NCI-H1417 (cell line): ENCODE results near the gene USP6NL.
"Not testable (repeated sequence)": the region's sequence is repeated elsewhere in the genome, so short reads cannot be mapped to it uniquely, and the experiment has no call there.

Experiments used
- DNase-seq, 3 experiments: peaks; one replicate each; lab custom pipeline; 2025; lab: John Stamatoyannopoulos, UW

The USP6NL gene

DNA sequence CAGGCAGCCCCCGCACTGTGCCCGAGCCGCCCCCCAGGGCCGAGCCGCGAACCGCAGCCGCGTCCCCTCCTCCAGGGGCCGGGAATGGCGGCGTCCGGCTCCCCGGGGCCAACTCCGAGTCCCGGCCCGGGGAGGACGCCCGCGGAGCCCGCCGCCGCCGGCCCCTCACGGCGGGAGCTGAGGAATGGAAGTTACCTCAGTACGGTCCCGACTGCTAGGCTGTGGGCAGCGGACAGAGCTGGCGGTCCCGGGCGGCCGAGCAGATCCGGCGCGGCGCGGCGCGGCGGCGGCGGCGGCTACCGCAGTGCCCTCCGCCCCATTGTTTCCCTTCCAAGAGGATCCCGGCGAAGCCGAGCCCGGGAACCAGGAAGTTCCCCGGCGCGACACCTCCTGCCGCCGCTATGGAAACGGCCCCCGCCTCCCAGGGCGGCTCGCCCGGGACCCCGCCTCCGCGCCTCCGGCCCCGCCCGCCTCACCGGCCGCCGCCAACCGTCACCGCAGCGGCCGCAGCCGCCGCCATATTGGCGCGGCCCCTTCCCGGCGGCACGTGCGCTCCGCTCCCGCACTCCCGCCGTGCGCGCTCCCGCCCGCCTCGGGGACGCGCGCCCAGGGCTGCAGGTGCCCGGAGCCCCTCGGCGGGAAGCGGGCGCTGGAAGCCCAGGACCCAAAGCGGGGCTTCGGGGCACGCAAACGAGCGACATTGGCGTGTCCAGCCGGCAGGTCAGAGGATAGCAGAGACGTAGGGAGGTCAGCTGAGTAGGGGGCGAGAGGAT lies at the start of gene USP6NL:
USP6NL (minus strand) TSS at position 403 of the 773 bp plus-strand sequence. CDS start 14,016 bp downstream, outside the sequence.
- peak; percentile 81 to 83 (median 82) for DNase-seq

DNA sequence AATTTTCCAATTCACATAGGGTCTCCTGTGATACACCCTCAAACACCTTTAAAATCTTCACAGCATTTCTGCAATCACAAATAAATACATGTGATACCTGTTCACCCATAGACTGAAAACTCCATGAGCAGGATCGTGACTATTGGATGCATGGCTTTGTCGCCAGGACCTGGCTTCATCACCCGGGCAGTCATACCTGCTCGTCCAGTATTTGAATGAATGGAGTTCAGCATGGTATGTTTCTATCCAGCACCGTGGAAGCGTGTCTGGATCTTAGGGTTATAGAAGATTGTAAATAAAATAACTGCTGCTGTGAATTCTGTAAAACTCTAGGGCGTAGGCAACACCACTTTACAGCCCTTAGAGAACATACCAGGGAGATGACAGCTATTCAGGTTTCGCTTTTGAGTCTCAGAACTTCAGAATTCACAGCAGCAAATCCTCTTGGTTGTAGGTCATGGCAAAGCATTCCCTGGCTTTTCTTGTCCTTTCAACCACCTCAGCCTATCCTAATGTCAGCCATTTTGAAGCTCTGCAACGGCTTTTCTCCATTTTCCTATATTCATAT lies 47.4 kb upstream of the USP6NL start:
- no peak for DNase-seq

DNA sequence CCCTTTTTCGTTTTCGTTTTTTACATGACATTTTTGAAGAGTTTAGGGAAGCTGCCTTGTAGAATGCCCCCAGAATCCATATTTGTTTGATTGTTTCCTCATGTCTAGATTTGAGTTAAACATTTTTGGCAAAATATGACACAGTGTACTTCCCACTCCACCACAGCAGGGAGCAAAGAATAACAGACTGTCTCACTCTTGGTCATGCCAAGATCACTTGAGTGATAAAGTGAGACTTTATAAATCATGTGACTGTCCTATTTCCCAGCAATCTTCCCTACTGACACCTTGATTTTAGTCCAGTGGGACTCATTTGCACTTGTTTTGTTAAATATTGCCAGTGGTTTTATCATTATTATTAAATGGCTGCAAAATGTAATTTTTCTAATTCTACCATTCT lies 44.4 kb upstream of the USP6NL start:
- DNase-seq = no peak

DNA sequence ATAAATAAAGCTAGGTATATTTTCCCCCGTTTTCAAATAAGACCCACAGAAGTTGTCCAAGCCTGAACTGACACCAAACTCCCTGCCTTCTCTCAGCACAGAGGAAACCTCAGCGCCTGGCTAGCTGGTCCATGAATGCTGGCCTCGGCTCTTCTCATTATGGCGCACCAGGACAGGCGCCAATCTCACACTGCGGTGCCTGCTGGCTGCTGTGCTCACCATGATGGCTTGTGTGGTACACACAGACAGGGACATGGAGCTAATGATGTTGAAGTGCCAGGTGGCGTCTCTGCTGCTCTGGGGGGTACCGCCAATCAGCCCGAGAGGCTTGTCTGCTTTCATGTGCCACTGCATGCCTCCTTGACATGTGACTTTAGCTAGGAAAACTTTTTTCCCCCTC lies 43.2 kb upstream of the USP6NL start:
- DNase-seq = no peak

DNA sequence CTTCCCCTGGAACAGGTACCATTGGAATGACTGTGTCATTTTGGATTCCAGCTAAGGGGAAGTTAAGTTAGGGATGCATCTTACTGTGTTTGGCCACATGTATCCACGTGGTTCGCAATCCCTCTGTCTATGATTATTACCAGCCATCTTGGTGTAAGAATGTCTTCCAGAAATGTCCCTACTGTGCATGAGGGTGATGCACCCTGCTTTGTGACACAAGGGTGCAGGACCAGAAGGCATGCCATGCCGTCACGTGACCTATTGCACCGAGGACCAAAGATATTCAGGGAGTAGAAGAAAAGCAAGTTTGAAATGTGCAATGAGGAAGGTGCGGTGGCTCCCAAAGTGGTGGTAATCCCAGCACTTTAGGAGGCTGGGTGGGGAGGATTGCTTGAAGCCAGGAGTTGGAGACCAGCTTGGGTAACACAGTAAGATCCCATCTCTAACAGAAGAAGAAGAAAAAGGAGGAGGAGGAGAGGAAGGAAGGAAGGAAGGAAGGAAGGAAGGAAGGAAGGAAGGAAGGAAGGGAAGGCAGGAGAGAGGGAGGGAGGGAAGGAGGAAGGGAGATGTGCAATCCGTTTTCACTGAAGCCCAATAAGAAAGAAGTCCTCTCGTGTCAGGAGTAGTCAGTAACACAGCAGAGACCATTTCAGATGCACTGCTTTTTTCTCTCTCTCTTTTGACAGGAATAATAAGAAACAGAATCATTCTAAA lies 42.5 kb upstream of the USP6NL start:
- no peak for DNase-seq

DNA sequence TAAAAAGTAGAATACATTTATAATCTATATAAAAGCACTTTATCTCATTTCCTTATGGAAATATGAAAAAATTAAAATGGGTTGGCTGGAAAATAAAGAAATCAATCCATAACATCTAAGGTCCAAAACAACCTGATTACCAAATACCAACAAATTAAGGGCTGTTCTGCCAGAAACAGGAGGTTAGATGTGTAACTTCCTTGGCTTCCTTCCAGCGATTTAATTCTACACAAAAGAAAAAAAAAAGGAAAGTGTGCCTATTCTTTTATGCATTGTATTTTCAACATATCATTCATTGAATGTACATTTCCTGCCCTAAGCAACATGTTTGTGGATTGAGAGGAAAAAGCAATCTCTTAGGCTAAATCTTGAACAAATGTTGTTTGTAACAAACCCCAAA lies 36.2 kb upstream of the USP6NL start:
- no peak for DNase-seq

DNA sequence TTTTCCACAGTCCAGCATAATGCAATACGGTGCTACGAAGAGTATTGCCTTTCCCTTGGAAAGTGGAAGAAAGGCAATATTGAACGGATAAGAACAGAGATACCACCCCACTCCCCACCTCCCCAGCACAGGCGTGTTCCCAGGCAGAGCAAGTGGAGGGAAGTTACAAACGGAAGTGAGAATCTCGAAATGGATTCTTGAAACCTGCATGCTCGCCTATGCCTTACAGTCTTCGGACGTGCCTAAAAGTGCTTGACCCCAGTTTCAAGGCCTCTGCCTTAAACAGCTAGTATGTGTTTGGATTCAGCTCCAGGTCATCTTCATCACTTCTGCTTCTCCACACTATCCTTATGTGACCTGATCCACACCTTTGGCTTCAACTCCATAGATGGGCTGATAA lies 35.0 kb upstream of the USP6NL start:
- DNase-seq = no peak

DNA sequence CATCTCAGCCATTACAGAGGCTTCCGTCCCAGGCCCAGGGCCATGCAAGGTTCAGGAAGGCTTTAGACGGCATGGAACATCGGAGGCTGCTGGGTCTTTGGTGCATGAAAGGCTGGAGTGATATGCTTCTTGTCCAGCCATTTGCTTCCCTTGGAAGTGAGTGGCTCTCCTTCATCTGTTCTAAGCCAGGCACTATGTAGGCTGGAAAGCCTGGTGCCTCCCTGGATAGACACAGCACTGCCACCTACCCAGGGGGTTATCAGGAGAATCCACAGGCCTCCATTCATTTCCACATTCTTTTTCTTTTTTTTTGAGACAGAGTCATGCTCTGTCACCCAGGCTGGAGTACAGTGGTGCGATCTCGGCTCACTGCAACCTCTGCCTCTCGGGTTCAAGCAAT lies 31.6 kb upstream of the USP6NL start:
- no peak for DNase-seq

DNA sequence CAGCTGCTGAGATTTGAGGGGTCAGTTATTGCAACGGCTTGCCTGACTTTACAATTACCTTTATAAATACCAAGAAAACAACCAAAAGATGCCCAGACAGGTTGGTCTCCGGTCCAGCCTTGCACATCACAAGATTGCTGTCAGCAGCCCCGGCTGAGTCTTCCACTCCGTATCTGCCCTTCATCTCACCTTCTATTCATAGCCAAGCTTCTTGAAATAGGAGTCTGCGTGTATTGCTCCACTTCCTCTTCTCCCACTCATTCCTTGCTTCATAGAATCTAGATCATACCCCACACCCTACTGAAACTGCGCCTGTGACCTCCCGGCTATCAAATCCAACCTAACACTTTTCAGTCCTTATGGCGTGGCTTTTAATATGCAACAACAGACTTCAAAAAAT lies 31.1 kb upstream of the USP6NL start:
- DNase-seq = no peak

DNA sequence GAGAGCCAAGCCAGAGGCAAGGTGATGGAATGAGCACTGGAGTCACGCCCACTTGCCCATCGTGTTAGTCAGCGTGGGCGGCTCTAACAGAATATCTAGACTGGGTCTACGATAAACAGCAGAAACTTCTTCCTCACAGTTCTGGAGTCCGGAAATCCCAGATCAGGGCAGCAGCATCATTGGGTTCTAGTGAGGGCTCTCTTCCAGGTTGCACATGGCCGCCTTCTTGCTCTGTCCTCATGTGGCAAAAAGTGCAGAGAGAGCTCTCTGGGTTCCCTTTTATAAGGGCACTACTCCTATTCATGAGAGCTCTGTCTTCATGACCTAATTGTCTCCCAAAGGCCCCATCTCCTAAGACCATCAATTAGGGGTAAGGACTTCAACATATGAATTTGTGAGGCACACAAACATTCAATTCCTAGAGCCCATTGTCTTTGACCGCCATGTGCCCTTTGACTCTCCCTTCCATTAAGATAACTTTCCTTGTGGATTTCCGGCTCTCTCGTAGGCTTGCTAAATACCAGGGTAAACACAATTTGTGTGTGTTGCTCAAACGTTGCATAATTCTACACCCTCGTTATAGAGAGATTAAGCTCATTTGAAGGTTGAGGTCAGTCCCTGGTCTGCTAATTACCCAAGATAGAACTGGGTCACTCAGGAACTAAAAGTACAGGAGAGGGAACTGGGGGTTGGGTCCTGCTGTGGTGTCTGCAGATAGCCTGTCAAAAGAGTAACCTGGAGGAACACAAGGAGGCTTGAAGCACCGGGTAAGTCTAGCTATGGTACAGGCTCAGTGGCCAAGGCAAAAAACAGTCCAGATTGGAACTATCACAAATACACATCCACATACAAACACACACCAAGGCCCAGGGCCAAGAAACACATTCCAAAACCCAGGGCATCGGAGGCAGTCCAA lies 28.7 kb upstream of the USP6NL start:
- DNase-seq = no peak

DNA sequence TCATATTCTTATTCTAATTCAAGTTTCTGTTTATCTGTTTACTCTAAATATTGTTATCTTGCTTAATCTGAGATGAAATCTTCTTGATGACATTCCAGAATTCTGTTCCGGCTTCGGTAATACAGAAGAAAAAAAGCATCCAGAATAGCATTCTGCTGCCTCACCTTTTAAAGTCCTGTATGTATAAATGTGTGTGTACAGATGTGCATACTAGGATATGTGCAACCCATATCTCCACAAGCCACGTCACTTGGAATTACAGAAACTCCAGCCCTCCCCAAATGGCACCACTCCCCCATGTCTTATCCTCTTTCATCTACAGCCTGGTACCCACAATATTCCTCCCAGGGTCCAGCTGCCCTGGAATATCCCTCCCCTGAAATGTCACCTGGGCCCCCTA lies 27.9 kb upstream of the USP6NL start:
- DNase-seq = no peak

DNA sequence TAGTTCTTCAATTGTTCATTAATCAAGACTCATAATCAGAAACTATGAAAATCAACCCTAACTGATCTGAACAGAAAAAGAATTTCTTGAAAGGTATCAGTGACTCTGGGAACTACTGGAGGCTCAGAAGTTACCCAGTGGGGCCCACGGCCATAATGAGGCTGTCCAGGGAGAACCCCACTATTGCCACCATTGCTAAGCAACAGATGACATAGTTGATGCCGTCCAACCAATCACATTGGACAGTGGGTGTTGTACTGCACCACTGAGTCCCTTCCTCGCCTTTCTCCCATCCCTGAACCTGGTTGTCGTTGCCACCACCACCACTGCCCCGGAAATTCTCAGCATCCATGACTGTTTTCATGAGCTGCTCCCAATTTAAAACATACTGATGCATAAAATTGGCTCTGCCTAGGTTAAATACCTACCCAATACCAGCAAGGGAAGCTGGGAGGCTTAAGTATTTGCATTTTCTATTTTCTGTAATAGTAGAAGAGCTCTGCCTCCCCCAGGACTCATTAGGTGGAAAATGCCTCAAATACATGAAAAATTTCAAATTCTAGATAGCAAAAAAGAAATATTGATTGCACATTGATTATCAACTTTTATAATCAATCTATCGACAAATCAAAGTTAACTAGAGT lies 26.7 kb upstream of the USP6NL start:
- no peak for DNase-seq

DNA sequence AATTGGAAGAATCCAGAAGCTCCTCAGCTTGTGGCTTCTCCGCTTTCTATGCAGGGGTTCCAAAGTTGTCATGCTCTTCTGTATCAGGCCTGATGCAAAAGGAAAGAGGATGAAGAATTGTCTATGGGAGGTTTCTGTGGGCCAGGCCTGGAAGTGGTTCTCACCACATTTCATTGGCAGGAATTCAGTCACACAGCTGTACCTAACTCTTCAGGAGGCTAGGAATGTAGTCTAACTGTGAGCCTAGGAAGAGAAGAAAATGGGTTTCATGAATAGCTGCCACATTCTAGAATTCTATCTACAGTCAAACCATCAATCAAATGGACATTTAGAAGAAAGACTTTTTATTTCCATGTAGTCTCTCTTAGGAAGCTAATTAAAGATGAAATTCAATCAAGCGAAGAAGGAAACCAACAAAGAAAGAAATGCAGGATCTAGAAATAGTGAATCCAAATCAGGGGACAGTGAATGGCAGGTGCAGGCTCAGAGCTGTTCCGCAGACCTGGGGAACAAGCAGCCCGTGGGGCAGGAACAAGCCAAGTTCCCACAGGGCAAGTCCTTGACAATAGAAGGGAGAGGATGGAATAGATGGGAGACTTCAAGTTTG lies 25.4 kb upstream of the USP6NL start:
- DNase-seq = peak in 1 of 3 experiments; percentile 10

DNA sequence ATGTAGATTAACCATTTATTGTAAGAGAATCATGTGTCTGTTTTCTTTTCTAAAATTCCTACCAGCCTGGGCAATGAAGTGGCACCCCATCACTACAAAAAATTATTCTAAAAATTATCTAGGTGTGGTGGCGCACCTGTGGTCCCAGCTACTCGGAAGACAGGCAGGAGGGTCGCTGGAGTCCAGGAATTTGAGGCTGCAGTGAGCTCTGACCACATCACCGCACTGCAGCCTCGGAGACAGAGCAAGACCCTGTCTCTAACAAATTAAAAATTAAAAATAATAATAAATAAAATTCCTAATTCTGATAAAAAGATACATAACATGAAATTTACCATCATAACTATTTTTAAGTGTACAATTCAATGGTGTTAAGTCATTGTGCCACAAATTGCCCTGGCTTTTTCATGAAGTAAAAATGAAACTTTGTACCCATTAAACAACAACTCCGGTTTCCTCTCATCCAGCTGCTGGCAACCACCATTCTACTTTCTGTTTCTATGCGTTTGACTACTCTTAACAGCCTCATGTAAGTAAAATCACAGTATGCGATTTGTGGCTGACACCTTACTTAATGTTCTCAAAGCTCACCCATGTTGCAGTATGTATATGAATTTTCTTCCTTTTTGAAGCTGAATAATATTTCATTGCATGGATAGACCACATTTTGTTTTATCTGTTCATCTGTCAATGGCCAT lies 20.6 kb upstream of the USP6NL start:
- no peak for DNase-seq

DNA sequence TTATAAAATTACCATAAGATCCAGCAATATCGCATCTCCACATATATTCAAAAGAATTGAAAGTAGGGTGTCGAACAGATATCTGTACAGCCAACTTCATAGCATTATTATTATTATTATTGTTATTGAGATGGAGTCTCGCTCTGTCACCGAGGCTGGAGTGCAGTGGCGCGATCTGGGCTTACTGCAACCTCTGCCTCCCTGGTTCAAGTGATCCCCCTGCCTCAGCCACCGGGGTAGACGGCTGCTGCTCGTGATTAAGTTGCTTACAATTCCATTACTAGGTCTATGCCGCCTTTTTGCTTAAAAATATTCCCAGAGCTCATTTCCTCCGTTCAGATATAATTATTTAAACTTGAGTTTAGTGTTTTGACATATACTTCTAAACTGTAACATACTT lies 19.8 kb upstream of the USP6NL start:
- no peak for DNase-seq

DNA sequence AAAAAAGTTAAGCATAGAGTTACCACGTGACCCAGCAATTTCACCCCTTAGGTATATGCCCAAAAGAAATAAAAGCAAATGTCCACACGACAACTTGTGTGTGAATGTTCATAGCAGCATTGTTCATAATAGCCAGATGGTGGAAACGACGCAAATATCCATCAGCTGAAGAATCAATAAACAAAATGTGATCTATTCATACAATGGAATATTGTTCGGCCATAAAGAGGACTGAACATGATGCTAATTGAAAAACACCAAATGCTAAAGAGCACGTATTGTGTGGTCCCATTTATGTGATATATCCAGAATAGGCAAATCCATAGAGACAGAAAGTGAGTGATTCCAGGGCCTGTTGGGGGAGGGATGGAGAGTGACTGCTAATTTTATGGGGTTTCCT lies 18.3 kb upstream of the USP6NL start:
- no peak for DNase-seq

DNA sequence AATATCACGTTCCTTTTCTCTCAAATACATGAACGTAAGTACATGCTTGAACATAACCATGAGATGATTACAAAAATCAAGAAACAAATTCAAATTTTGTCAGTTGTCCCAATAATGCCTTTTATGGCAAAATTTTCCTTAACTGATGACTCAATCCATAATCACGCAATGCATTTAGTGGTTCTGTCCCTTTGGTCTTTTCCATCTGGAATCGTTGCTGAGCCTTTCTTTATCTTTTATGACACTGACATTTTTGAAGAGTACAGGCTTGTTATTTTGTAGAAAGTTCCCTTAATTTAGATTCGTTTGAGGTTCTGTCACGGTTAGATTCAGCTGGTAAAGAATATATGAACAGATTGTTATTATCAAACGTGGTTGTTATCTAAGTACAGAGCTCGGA lies 16.5 kb upstream of the USP6NL start:
- not testable (repeated sequence) for DNase-seq

DNA sequence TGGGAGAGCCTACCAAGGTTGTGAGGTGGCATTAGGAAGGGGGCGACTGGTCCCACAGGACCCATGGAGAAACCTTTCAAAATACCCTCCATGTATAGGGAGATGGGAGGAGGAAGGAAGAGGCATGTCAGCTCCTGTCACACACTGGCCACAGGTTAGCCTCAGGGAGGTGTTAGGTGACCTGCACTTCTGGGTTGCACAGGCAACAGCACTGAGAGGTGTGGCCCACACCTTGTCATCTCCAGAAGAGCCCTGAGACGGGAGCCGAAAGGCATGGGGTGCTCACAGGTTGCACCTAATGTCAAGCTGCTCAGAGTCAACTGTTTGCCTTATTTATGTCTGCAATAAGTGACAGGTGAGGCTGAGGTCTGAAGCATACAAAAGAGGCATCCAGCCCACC lies 14.6 kb upstream of the USP6NL start:
- no peak for DNase-seq

DNA sequence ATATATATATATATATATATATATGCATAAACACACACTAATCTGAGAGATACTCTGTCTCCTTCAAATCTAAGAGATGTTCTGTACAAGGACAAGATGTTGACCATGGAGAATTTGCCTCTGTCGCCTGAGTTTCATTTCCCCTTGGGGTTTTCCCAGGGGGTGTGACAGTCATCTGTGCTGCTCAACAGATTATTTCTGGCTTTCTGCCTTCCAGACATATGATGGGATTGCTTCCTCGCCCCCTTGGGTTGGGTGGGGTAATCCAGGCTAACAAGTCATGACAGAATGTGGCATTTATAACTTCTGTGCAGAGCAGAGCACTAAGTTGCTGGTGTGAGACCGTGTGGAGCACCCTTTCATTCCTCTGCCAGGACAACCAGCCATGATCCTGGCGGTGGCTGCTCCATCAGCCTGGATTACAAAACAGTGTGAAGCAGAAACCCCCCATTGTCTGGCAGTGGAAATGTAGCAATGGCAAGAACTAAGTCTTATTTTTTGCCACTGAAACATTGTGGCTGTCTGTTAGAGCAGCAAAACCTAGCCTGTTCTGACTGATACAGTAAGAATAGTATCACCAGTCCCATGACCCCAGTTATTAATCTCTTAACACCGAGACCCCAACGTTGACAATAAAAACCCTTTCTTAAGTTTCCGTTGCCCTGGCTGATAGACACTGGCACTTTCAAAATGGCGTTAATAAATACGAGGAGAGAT lies 13.7 kb upstream of the USP6NL start:
- DNase-seq = no peak

DNA sequence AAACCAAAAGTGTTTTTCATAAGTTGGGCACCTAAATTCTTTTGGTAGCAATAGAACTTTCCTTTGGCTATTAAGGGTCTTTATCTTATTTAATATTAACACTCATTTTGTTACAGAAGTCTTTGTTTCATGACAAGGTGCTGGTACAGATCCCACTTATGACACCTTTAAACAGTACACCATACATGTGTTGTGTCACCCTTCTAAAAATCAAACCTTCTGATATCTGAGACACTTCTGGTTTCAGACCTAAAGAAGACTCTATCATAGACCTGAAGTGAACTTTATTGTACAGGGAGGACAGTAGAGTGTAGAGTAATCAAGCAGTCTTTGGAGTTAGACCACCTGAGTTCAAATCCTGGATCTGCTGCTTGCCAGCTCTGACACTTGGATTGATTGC lies 5.8 kb upstream of the USP6NL start:
- no peak for DNase-seq
